HT-29 (cell line): ENCODE data around the gene CDC14A. TPM values are rescaled to one million over a fixed set of nuclear protein-coding genes. Genes with fewer than 3 reads are reported as not detected.
A peak's percentile ranks its signal among the peaks of the same experiment; 100 is the strongest.

Experiments
- DNase-seq: peaks from one replicate; pipeline ENCODE4 v3.0.0-alpha.2; 2015; ENCODE audit warnings: low spot score
- total RNA-seq: library from RNA; depleted of rRNA; stranded (reverse); fragments of >200 nt; shearing (Covaris generic); gene quantifications from 2 replicates; pipeline ENCODE4 v1.2.3, GENCODE V29; 2014

Gene CDC14A
- total RNA-seq, 1 experiment from 2014 or later = 15.6 TPM

GRCh38 chr1:100532645-100533044 lies 180.3 kb downstream of the CDC14A start:
- DNase-seq = peak; percentile 12

GRCh38 chr1:100535264-100535663 lies 183.0 kb downstream of the CDC14A start:
- no peak for DNase-seq

- DNase-seq = no peak
These were observed 183.7 kb downstream of the CDC14A start for GRCh38 chr1:100536031-100536430.

GRCh38 chr1:100538913-100539835 lies 186.9 kb downstream of the CDC14A start:
- DNase-seq = no peak

- DNase-seq = no peak
These were observed 187.7 kb downstream of the CDC14A start for GRCh38 chr1:100539836-100540536.

GRCh38 chr1:100542285-100542684 lies 190.0 kb downstream of the CDC14A start:
- DNase-seq = no peak

GRCh38 chr1:100543640-100544039 lies 191.3 kb downstream of the CDC14A start:
- peak; percentile 55 for DNase-seq

- DNase-seq = no peak
These were observed 192.5 kb downstream of the CDC14A start for GRCh38 chr1:100544791-100545190.

GRCh38 chr1:100545855-100546254 lies 193.5 kb downstream of the CDC14A start:
- DNase-seq = no peak

GRCh38 chr1:100552031-100552430 lies 199.7 kb downstream of the CDC14A start:
- no peak for DNase-seq

GRCh38 chr1:100552922-100553321 lies 200.6 kb downstream of the CDC14A start:
- no peak for DNase-seq

- DNase-seq = no peak
These were observed 203.9 kb downstream of the CDC14A start for GRCh38 chr1:100556181-100556580.

- DNase-seq = no peak
These were observed 204.8 kb downstream of the CDC14A start for GRCh38 chr1:100556925-100557605.

GRCh38 chr1:100557606-100557953 lies 205.3 kb downstream of the CDC14A start:
- no peak for DNase-seq

- no peak for DNase-seq
These were observed 213.2 kb downstream of the CDC14A start for GRCh38 chr1:100565533-100565932.

- DNase-seq = peak; percentile 1
These were observed 213.8 kb downstream of the CDC14A start for GRCh38 chr1:100565937-100566699.

- DNase-seq = no peak
These were observed 214.8 kb downstream of the CDC14A start for GRCh38 chr1:100567062-100567461.
